H1 (cell line): Measurements from ENCODE around the gene PLCH2. TPM values are rescaled to one million over a fixed set of nuclear protein-coding genes. Genes with fewer than 3 reads are reported as not detected.

Source experiments
- CTCF ChIA-PET: fragments of 300-600 bp; sonication (Branson Sonifier 250); formaldehyde crosslinking; loops from one replicate; lab custom pipeline; 2021; ENCODE audit not compliant: partially characterized antibody; lab: Charles Lee
- POLR2A ChIA-PET: fragments of 300-600 bp; sonication (Branson Sonifier 250); formaldehyde crosslinking; loops from one replicate; lab custom pipeline; 2021; ENCODE audit warnings: inconsistent platforms; ENCODE audit not compliant: partially characterized antibody; lab: Charles Lee
- DNase-seq, 2 experiments: peaks; one replicate each; pipeline versions ENCODE4 v3.0.0 to v3.0.0-alpha.2; 2010 to 2022; ENCODE audit warnings: low spot score in 2 of 2, low read depth in 1 of 2, mixed read lengths in 1 of 2
- FAIRE-seq: peaks from 2 replicates; lab custom pipeline; 2011; peaks lifted over from hg19 to GRCh38; lab: Jason Lieb, UNC
- H2AFZ ChIP-seq: 2 replicates; pipeline ENCODE4 v1.8.1; 2012; ENCODE audit warnings: low read length, inconsistent platforms
- H2AK5ac ChIP-seq: 2 replicates; pipeline ENCODE4 v1.6.1; 2013; ENCODE audit warnings: low read depth, low read length
- H2BK120ac ChIP-seq: replicated peaks from 2 replicates; pipeline ENCODE3; 2013; ENCODE audit warnings: low read depth, low read length, inconsistent platforms
- H2BK12ac ChIP-seq: 2 replicates; pipeline ENCODE4 v1.6.1; 2013; ENCODE audit warnings: low read depth, low read length
- H2BK15ac ChIP-seq: 2 replicates; pipeline ENCODE4 v1.6.1; 2013; ENCODE audit warnings: low read length
- H2BK20ac ChIP-seq: 2 replicates; pipeline ENCODE4 v1.6.1; 2013; ENCODE audit warnings: low read length
- H2BK5ac ChIP-seq: 2 replicates; pipeline ENCODE4 v1.6.1; 2013; ENCODE audit warnings: low read depth, low read length
- H3K14ac ChIP-seq: 2 replicates; pipeline ENCODE4 v1.6.1; 2013; ENCODE audit warnings: inconsistent platforms; ENCODE audit not compliant: insufficient read length
- H3K18ac ChIP-seq: 2 replicates; pipeline ENCODE4 v1.6.1; 2013; ENCODE audit warnings: low read length; ENCODE audit errors: extremely low read depth
- H3K23ac ChIP-seq: 2 replicates; pipeline ENCODE4 v1.6.1; 2013; ENCODE audit warnings: inconsistent platforms; ENCODE audit not compliant: insufficient read length
- H3K23me2 ChIP-seq: 2 replicates; pipeline ENCODE4 v1.6.1; 2013; ENCODE audit warnings: low read depth, low read length
- H3K27ac ChIP-seq: 2 replicates; pipeline ENCODE4 v1.6.1; 2011; ENCODE audit warnings: low read depth, low read length, inconsistent platforms
- H3K27me3 ChIP-seq, 4 experiments: replicated peaks in 1 of 4; 1 replicate in 1 of 4; 2 replicates in 3 of 4; pipeline versions ENCODE4 v1.6.1 to v1.8.1; 2011 to 2013; ENCODE audit warnings: low read length in 3 of 4, mild to moderate bottlenecking in 3 of 4, inconsistent platforms in 2 of 4, mixed read lengths in 2 of 4, moderate library complexity in 1 of 4; ENCODE audit not compliant: control insufficient read depth in 3 of 4, insufficient read depth in 3 of 4; ENCODE audit errors: extremely low read depth in 1 of 4
- H3K36me3 ChIP-seq, 4 experiments: 2 replicates each; pipeline versions ENCODE4 v1.6.1 to v1.8.1; 2011 to 2013; ENCODE audit warnings: mild to moderate bottlenecking in 4 of 4, low read length in 3 of 4, moderate library complexity in 2 of 4, control low read depth in 1 of 4, inconsistent platforms in 1 of 4; ENCODE audit not compliant: insufficient read depth in 4 of 4, control insufficient read depth in 2 of 4
- H3K4ac ChIP-seq: replicated peaks from 2 replicates; pipeline ENCODE3; 2013; ENCODE audit warnings: low read length, low read depth, mixed read lengths, inconsistent platforms; ENCODE audit not compliant: insufficient read length
- H3K4me1 ChIP-seq, 4 experiments: replicated peaks in 1 of 4; 1 replicate in 1 of 4; 2 replicates in 3 of 4; pipeline versions ENCODE4 v1.6.1 to v1.8.1; 2011 to 2013; ENCODE audit warnings: low read length in 3 of 4, inconsistent platforms in 2 of 4, mixed read lengths in 1 of 4; ENCODE audit not compliant: insufficient read depth in 4 of 4, control insufficient read depth in 3 of 4
- H3K4me2 ChIP-seq, 2 experiments: 2 replicates each; pipeline versions ENCODE4 v1.6.1 to v1.8.1; 2011 to 2013; ENCODE audit warnings: low read depth in 2 of 2, low read length in 2 of 2, control low read depth in 1 of 2, inconsistent platforms in 1 of 2, mild to moderate bottlenecking in 1 of 2; ENCODE audit not compliant: insufficient read depth in 1 of 2
- H3K4me3 ChIP-seq, 4 experiments: fragments of 200-600, 300-600 bp in 1 of 4; sonication (generic), shearing (Covaris generic), sonication (Bioruptor Twin) in 1 of 4; 2 replicates each; pipeline versions ENCODE4 v1.5.1 to v1.8.1; 2011 to 2016; ENCODE audit warnings: low read length in 4 of 4, low read depth in 3 of 4, control low read depth in 2 of 4, inconsistent platforms in 2 of 4, mild to moderate bottlenecking in 2 of 4, mixed read lengths in 1 of 4, moderate library complexity in 1 of 4; ENCODE audit not compliant: insufficient read depth in 2 of 4; ENCODE audit errors: extremely low read depth in 1 of 4
- H3K56ac ChIP-seq: replicated peaks from 2 replicates; pipeline ENCODE3; 2013; ENCODE audit warnings: low read depth, mild to moderate bottlenecking, mixed read lengths, low read length, inconsistent platforms; ENCODE audit not compliant: insufficient read length
- H3K79me1 ChIP-seq: 2 replicates; pipeline ENCODE4 v1.6.1; 2013; ENCODE audit warnings: low read depth, low read length, control low read depth
- H3K79me2 ChIP-seq, 2 experiments: 2 replicates each; pipeline versions ENCODE4 v1.6.1 to v1.8.1; 2012 to 2013; ENCODE audit warnings: low read length in 2 of 2, mild to moderate bottlenecking in 2 of 2, inconsistent platforms in 1 of 2; ENCODE audit not compliant: insufficient read depth in 2 of 2, control insufficient read depth in 1 of 2
- H3K9ac ChIP-seq, 4 experiments: replicated peaks in 1 of 4; 1 replicate in 1 of 4; 2 replicates in 3 of 4; pipeline versions ENCODE4 v1.6.1 to v1.8.1; 2011 to 2013; ENCODE audit warnings: low read depth in 3 of 4, low read length in 3 of 4, control low read depth in 2 of 4, mild to moderate bottlenecking in 2 of 4, moderate library complexity in 2 of 4, inconsistent platforms in 1 of 4; ENCODE audit errors: extremely low read depth in 1 of 4
- H3K9me3 ChIP-seq, 2 experiments: 2 replicates each; pipeline versions ENCODE4 v1.6.1 to v1.8.1; 2012 to 2013; ENCODE audit warnings: mild to moderate bottlenecking in 2 of 2, moderate library complexity in 2 of 2, control low read depth in 1 of 2, inconsistent platforms in 1 of 2, low read depth in 1 of 2, low read length in 1 of 2, mixed read lengths in 1 of 2; ENCODE audit not compliant: insufficient read depth in 2 of 2
- H4K20me1 ChIP-seq, 2 experiments: replicated peaks in 1 of 2; 2 replicates each; pipeline versions ENCODE3 to v1.8.1; 2011 to 2013; ENCODE audit warnings: inconsistent platforms in 2 of 2, low read length in 2 of 2, mild to moderate bottlenecking in 1 of 2; ENCODE audit not compliant: insufficient read depth in 2 of 2, control insufficient read depth in 1 of 2
- H4K5ac ChIP-seq: 2 replicates; pipeline ENCODE4 v1.6.1; 2013; ENCODE audit warnings: low read length, low read depth, mixed read lengths, inconsistent platforms; ENCODE audit not compliant: insufficient read length
- H4K8ac ChIP-seq: 2 replicates; pipeline ENCODE4 v1.8.0; 2013; ENCODE audit warnings: mild to moderate bottlenecking, moderate library complexity, low read length, inconsistent platforms; ENCODE audit not compliant: insufficient read depth; ENCODE audit errors: extremely low read depth
- H4K91ac ChIP-seq: replicated peaks from 2 replicates; pipeline ENCODE3; 2013; ENCODE audit warnings: low read length, mixed read lengths, inconsistent platforms; ENCODE audit not compliant: insufficient read length
- RNF2 ChIP-seq: fragments of 200-900, 300-1000 bp; sonication (generic); IDR thresholded peaks from 2 replicates; pipeline ENCODE4 v1.7.1; 2016; ENCODE audit warnings: borderline replicate concordance, low read depth, mild to moderate bottlenecking, antibody characterized with exemption, low read length; ENCODE audit not compliant: poor library complexity, severe bottlenecking; ENCODE audit errors: missing control alignments
- WGBS, 2 experiments: shearing (Covaris generic) in 1 of 2; methylation state at CpG; one replicate each; pipeline versions ENCODE4 v1.1.6 to v1.1.7; 2013 to 2015; ENCODE audit warnings: low lambda C conversion rate in 2 of 2, mixed read lengths in 2 of 2, inconsistent platforms in 1 of 2, low coverage in 1 of 2, missing lambda C conversion rate in 1 of 2; ENCODE audit not compliant: insufficient replicate concordance in 2 of 2, insufficient coverage in 1 of 2, insufficient read length in 1 of 2; ENCODE audit errors: extremely low coverage in 1 of 2, missing lambda C conversion rate in 1 of 2; 5-methylcytosine and 5-hydroxymethylcytosine counted together
- polyA plus RNA-seq, 7 experiments: library from polyadenylated mRNA; depleted of rRNA in 3 of 7; stranded (reverse) in 5 of 7; unstranded in 2 of 7; fragments of >200 nt in 5 of 7; fragments of 200-250 nt in 2 of 7; gene quantifications; 1 replicate in 5 of 7; 2 replicates in 1 of 7; 4 replicates in 1 of 7; pipeline versions ENCODE4 v1.2.1 to v1.2.3, GENCODE V29; 2011 to 2013; ENCODE audit warnings: missing spikeins in 2 of 7, mixed read lengths in 2 of 7
- total RNA-seq: library from RNA; stranded (reverse); fragmentation: NEBNext Ultra II Directional; extraction: Animal tissue kit (Norgen Biotek cat#: 25700); gene quantifications from 2 replicates; pipeline ENCODE4 v1.2.1, GENCODE V29; 2021

PLCH2 gene
- total and polyA plus RNA-seq, 2 of the 8 experiments (the other 6 are each of a cell fraction or from before 2014, with no cell fraction given) = 0.14 to 0.19 TPM

GRCh38 chr1:2445162-2445822 is 30.8 kb upstream of the PLCH2 start:
- no peak overlapping the region; the same call in 1 of the 2 replicates for H2BK12ac ChIP-seq
- H3K56ac ChIP-seq = no peak overlapping the region
- H3K4ac ChIP-seq = no peak overlapping the region
- H3K27ac ChIP-seq = no peak overlapping the region
- no peak overlapping the region for H3K4me3 ChIP-seq
- no peak overlapping the region for H2BK5ac ChIP-seq
- H3K79me1 ChIP-seq = no peaks in the 10 kb centered on the region
- 98% methylated on average over 14 of the region's 16 CpGs; no CpG with 5 or more reads in 1 of the 2 experiments for WGBS, 2 experiments
- H2AFZ ChIP-seq = no peak overlapping the region
- no peak overlapping the region for H4K8ac ChIP-seq
- H3K9me3 ChIP-seq = no peaks in the 10 kb centered on the region
- H3K14ac ChIP-seq = no peak overlapping the region
- H2BK20ac ChIP-seq = no peak overlapping the region
- no peak overlapping the region for H3K23ac ChIP-seq
- no peak overlapping the region for H2BK15ac ChIP-seq
- H3K36me3 ChIP-seq = no peaks in the 10 kb centered on the region
- H3K9ac ChIP-seq = no peak overlapping the region
- H3K18ac ChIP-seq = no peak overlapping the region
- H2AK5ac ChIP-seq = no peak overlapping the region
- H2BK120ac ChIP-seq = no peak overlapping the region
- ChIA-PET CTCF (interaction anchor here (0.6 to 2.0 kb wide), 4 partner anchors 15 to 36 kb away, joined by 3 to 7 read pairs (median 4); no protein-coding TSS in a partner anchor), POLR2A (no interaction called here)
- peaks cover 0 to 18% (median 10%) of the 10 kb centered on the region in 4 experiments; a peak in 4 of 7 replicates for H3K4me1 ChIP-seq
- no peak overlapping the region for H3K4me2 ChIP-seq
- H4K5ac ChIP-seq = no peak overlapping the region
- H3K27me3 ChIP-seq = peaks cover 18 to 34% (median 30%) of the 10 kb centered on the region in 4 experiments
- TF ChIP-seq RNF2 = no peak
- DNase-seq (no peak), FAIRE-seq (no peak)
- H3K23me2 ChIP-seq = no peaks in the 10 kb centered on the region; the same call in 1 of the 2 replicates
- H3K79me2 ChIP-seq = no peaks in the 10 kb centered on the region
- H4K91ac ChIP-seq = no peak overlapping the region
- H4K20me1 ChIP-seq = peaks cover 0 to 3% of the 10 kb centered on the region in 2 experiments
